ENCODE results near the gene BANF1. TPM values are rescaled to one million over a fixed set of nuclear protein-coding genes. Genes with fewer than 3 reads are reported as not detected.

BANF1 gene
- total and polyA plus RNA-seq, 9 of the 15 experiments (the other 6 are each of a cell fraction or from before 2014, with no cell fraction given), result 108 to 651 (median 263) TPM

- TF ChIP-seq GMEB1 (CRISPR knock-in tag; IDR thresholded peaks at IDR 0.05), result peak; percentile 96
- TF ChIP-seq ETS1 (conservative IDR thresholded peaks at IDR 0.05; ENCODE audit: control insufficient read depth, low read depth, low read length), result peak; percentile 94
- peak; percentile 82 for TF ChIP-seq ATF1 (CRISPR knock-in tag; IDR thresholded peaks at IDR 0.05)
- peak; percentile 95 for TF ChIP-seq ATF1 (tag; IDR thresholded peaks at IDR 0.05)
- TF ChIP-seq SIX5 (IDR thresholded peaks at IDR 0.05; ENCODE audit: borderline replicate concordance in 1 of 2, insufficient read depth in 1 of 2, low read depth in 1 of 2, low read length in 2 of 2), result peak; percentile 78 to 79
- TF ChIP-seq ELF4 (CRISPR knock-in tag; IDR thresholded peaks at IDR 0.05), result peak; percentile 89; the same call in 1 of the 2 replicates
- no peak for TF ChIP-seq COPS2 (conservative IDR thresholded peaks at IDR 0.05)
- TF ChIP-seq NRF1 (conservative IDR thresholded peaks at IDR 0.05 in 1 of 2, IDR thresholded peaks at IDR 0.05 in 1 of 2), result peak; percentile 96 to 97
- no peak for TF ChIP-seq CAMTA2 (CRISPR knock-in tag; conservative IDR thresholded peaks at IDR 0.05)
- TF ChIP-seq PHF8 (IDR thresholded peaks at IDR 0.05; ENCODE audit: borderline replicate concordance, low read length), result peak; percentile 92
- TF ChIP-seq SRF (CRISPR knock-in tag; IDR thresholded peaks at IDR 0.05), result peak in 1 of 2 experiments; percentile 74; a peak in 2 of 4 replicates
- no peak for TF ChIP-seq FOXJ2 (tag; IDR thresholded peaks at IDR 0.05)
- TF ChIP-seq NFYB (IDR thresholded peaks at IDR 0.05; ENCODE audit: extremely low read depth, insufficient read length), result peak; percentile 11
- TF ChIP-seq, protein P1, sequence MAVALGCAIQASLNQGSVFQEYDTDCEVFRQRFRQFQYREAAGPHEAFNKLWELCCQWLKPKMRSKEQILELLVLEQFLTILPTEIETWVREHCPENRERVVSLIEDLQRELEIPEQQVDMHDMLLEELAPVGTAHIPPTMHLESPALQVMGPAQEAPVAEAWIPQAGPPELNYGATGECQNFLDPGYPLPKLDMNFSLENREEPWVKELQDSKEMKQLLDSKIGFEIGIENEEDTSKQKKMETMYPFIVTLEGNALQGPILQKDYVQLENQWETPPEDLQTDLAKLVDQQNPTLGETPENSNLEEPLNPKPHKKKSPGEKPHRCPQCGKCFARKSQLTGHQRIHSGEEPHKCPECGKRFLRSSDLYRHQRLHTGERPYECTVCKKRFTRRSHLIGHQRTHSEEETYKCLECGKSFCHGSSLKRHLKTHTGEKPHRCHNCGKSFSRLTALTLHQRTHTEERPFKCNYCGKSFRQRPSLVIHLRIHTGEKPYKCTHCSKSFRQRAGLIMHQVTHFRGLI (CRISPR knock-in tag; IDR thresholded peaks at IDR 0.05), result no peak
- TF ChIP-seq PML (IDR thresholded peaks at IDR 0.05; ENCODE audit: low read length), result 0 out of 2 replicates have a peak, but pooled peaks have one; percentile 76
- peak; percentile 69; the same call in 1 of the 2 replicates for TF ChIP-seq RB1 (IDR thresholded peaks at IDR 0.05; ENCODE audit: low read depth)
- TF ChIP-seq HMGN3 (IDR thresholded peaks at IDR 0.05; ENCODE audit: borderline replicate concordance, extremely low read depth, insufficient read length, low read depth, low read length), result peak; percentile 62
- TF ChIP-seq, protein P2, sequence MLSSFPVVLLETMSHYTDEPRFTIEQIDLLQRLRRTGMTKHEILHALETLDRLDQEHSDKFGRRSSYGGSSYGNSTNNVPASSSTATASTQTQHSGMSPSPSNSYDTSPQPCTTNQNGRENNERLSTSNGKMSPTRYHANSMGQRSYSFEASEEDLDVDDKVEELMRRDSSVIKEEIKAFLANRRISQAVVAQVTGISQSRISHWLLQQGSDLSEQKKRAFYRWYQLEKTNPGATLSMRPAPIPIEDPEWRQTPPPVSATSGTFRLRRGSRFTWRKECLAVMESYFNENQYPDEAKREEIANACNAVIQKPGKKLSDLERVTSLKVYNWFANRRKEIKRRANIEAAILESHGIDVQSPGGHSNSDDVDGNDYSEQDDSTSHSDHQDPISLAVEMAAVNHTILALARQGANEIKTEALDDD (IDR thresholded peaks at IDR 0.05), result no peak
- no peak; the same call in 1 of the 2 replicates for TF ChIP-seq E2F4 (CRISPR knock-in tag; IDR thresholded peaks at IDR 0.05; ENCODE audit: low read depth)
- TF ChIP-seq HSF4 (CRISPR knock-in tag; IDR thresholded peaks at IDR 0.05; ENCODE audit: borderline replicate concordance), result 0 out of 2 replicates have a peak, but pooled peaks have one; percentile 16
Measured at GRCh38 chr11:66051766-66052663, 49.7 kb downstream of the BANF1 start, which contains the start of gene SF3B2 (continued).
